ENCODE data around the gene GALE. TPM values are rescaled to one million over a fixed set of nuclear protein-coding genes. Genes with fewer than 3 reads are reported as not detected.

Gene GALE
- total and polyA plus RNA-seq, 2 of the 13 experiments (the other 11 are each of a cell fraction or from before 2014, with no cell fraction given): 85.2 to 88.4 TPM

GRCh38 chr1:23790696-23791515 is 9.6 kb downstream of the GALE start, which contains the start of gene LYPLA2 (continued):
- TF ChIP-seq, protein P1, sequence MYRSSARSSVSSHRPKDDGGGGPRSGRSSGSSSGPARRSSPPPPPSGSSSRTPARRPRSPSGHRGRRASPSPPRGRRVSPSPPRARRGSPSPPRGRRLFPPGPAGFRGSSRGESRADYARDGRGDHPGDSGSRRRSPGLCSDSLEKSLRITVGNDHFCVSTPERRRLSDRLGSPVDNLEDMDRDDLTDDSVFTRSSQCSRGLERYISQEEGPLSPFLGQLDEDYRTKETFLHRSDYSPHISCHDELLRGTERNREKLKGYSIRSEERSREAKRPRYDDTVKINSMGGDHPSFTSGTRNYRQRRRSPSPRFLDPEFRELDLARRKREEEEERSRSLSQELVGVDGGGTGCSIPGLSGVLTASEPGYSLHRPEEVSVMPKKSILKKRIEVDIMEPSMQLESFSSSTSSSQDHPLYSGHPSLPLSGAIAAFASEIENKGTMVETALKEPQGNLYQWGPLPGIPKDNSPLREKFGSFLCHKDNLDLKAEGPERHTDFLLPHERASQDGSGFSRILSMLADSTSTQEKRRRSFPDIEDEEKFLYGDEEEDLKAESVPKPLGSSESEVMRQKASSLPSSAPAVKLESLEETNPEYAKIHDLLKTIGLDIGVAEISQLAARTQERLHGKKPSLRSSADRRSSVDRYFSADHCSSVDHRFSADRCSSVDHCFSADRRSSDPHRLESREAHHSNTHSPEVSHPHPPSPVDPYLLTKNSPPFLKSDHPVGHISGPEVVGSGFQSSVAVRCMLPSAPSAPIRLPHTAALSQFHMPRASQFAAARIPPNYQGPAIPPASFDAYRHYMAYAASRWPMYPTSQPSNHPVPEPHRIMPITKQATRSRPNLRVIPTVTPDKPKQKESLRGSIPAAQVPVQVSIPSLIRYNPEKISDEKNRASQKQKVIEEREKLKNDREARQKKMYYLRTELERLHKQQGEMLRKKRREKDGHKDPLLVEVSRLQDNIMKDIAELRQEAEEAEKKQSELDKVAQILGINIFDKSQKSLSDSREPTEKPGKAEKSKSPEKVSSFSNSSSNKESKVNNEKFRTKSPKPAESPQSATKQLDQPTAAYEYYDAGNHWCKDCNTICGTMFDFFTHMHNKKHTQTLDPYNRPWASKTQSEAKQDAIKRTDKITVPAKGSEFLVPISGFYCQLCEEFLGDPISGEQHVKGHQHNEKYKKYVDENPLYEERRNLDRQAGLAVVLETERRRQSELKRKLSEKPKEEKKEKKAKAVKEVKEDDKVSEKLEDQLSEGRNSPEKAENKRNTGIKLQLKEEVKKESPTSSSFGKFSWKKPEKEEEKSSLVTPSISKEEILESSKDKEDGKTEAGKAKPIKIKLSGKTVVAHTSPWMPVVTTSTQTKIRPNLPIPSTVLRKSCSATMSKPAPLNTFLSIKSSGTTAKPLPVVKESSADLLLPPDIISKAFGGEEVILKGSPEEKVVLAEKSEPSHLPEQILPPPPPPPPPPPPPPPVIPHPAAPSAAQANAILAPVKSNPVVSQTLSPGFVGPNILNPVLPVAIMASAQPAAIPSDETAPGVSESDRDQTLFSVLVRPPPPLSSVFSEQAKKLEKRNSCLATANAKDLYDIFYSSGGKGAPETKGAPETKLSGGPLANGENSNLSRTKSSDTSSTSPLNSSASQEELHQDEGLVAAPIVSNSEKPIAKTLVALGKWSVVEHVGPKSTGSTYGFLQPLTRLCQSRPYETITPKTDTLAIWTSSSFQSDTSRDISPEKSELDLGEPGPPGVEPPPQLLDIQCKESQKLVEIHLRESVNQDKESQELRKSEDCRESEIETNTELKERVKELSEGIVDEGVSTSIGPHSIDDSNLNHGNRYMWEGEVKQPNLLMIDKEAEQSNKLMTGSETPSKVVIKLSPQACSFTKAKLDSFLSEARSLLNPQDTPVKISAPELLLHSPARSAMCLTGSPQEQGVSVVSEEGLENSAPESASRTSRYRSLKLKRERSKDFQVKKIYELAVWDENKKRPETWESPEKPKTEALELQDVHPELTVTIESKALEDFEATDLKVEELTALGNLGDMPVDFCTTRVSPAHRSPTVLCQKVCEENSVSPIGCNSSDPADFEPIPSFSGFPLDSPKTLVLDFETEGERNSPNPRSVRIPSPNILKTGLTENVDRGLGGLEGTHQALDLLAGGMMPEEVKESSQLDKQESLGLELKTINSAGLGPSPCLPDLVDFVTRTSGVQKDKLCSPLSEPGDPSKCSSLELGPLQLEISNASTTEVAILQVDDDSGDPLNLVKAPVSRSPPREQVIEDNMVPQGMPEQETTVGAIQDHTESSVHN (CRISPR knock-in tag; IDR thresholded peaks at IDR 0.05): no peak
- TF ChIP-seq FOXO4 (CRISPR knock-in tag; conservative IDR thresholded peaks at IDR 0.05) (no peak), ZNF616 (CRISPR knock-in tag; IDR thresholded peaks at IDR 0.05; ENCODE audit: low read depth) (no peak), HMGXB4 (CRISPR knock-in tag; IDR thresholded peaks at IDR 0.05; ENCODE audit: borderline replicate concordance in 1 of 2, low read depth in 1 of 2) (peak; percentile 54 to 61; a peak in 2 of 4 replicates), THAP9 (CRISPR knock-in tag; IDR thresholded peaks at IDR 0.05; ENCODE audit: borderline replicate concordance) (peak; percentile 81), ZNF619 (CRISPR knock-in tag; IDR thresholded peaks at IDR 0.05) (no peak), ZSCAN22 (CRISPR knock-in tag; IDR thresholded peaks at IDR 0.05) (no peak), PCBP1 (IDR thresholded peaks at IDR 0.05; ENCODE audit: borderline replicate concordance, low read depth, low read length) (0 out of 2 replicates have a peak, but pooled peaks have one; percentile 82), ATF7 (IDR thresholded peaks at IDR 0.05) (no peak), ATF7 (CRISPR knock-in tag; IDR thresholded peaks at IDR 0.05) (no peak)
- TF ChIP-seq, protein P2, sequence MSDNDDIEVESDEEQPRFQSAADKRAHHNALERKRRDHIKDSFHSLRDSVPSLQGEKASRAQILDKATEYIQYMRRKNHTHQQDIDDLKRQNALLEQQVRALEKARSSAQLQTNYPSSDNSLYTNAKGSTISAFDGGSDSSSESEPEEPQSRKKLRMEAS (IDR thresholded peaks at IDR 0.05): peak; percentile 45; the same call in 1 of the 2 replicates
- TF ChIP-seq, protein P3, sequence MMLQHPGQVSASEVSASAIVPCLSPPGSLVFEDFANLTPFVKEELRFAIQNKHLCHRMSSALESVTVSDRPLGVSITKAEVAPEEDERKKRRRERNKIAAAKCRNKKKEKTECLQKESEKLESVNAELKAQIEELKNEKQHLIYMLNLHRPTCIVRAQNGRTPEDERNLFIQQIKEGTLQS (CRISPR knock-in tag; IDR thresholded peaks at IDR 0.05): no peak
